Loucy (cell line): Measurements from ENCODE around the gene JARID2.

ENCODE experiments used
- CTCF ChIP-seq: fragments of 200-600 bp; sonication (generic); conservative IDR thresholded peaks from 2 replicates; pipeline ENCODE4 v1.5.1; 2014; ENCODE audit warnings: mild to moderate bottlenecking, antibody characterized with exemption, low read length
- EZH2phosphoT487 ChIP-seq: fragments of 200-600 bp; IDR thresholded peaks from 2 replicates; pipeline ENCODE4 v1.6.1; 2018; ENCODE audit warnings: antibody characterized with exemption, mild to moderate bottlenecking, moderate library complexity, borderline replicate concordance

- TF ChIP-seq CTCF (no peak), EZH2phosphoT487 (no peak)
Measured at GRCh38 chr6:15485936-15486335, 240.1 kb downstream of the JARID2 start.
